ENCODE results near the gene ZNRF4.

DNA sequence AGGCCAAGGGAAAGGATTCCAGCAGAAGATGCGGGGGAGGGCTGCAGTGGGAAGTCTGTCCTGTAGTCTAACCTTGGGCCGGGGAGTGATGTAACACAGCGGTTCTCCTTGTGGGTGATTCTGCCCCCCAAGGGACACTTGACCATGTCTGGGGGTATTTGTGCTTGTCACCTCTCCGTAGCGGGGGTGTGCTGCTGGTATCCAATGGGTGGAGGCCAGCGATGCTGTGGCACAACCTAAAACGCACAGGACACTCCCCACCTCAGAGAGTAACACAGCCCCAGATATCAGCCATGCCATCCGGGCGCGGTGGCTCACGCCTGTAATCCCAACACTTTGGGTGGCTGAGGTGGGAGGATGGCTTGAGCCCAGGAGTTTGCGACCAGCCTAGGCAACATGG is 36.3 kb downstream of the ZNRF4 start:
- no peak for TF ChIP-seq CTCF (IDR thresholded peaks at IDR 0.05; ENCODE audit: control extremely low read depth in 1 of 3, insufficient read depth in 1 of 3, low read depth in 1 of 3, low read length in 3 of 3)
- no peak for TF ChIP-seq CEBPB (IDR thresholded peaks at IDR 0.05; ENCODE audit: low read depth, low read length)
- TF ChIP-seq EZH2 (IDR thresholded peaks at IDR 0.05; ENCODE audit: low read depth, low read length, severe bottlenecking): no peak
- TF ChIP-seq BRCA1 (IDR thresholded peaks at IDR 0.05; ENCODE audit: low read depth, low read length): no peak
- TF ChIP-seq TBP (IDR thresholded peaks at IDR 0.05; ENCODE audit: low read depth, low read length): no peak
